Prostate gland (tissue), 2 donors: Measurements from ENCODE around the gene OR13C8.

ENCODE experiments used
- POLR2A ChIP-seq: fragments of 450-650 bp; IDR thresholded peaks from one replicate; pipeline ENCODE4 v1.6.1; 2016; ENCODE audit warnings: antibody characterized with exemption, mild to moderate bottlenecking
- POLR2AphosphoS5 ChIP-seq: sonication (generic); formaldehyde crosslinking; IDR thresholded peaks from one replicate; pipeline ENCODE4 v1.6.1; 2017; ENCODE audit warnings: antibody characterized with exemption
- TF ChIP-seq, protein P1 (sequence below), 4 experiments: fragments of 200-600 bp in 2 of 4; fragments of 450-650 bp in 2 of 4; sonication (generic) in 2 of 4; IDR thresholded peaks; 1 replicate in 3 of 4; 2 replicates in 1 of 4; pipeline ENCODE4 v1.5.1; 2016 to 2019; ENCODE audit warnings: antibody characterized with exemption in 4 of 4, mild to moderate bottlenecking in 2 of 4, moderate library complexity in 2 of 4

DNA sequence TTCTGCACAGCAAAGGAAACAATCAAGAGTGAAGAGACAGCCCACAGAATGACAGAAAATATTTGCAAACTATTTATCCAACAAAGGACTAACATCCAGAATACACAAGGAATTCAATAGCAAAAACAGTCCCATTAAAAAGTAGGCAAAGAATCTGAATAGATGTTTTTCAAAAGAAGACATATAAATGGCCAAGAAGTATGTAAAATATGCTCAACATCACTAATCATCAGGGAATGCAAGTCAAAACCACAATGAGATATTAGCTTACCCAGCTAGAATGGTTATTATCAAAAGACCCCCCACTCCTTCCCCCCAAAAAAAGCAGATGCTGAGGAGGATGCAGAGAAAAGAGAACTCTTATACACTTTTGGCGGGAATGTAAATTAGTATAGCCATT, 13.4 kb upstream of the OR13C8 start:
- TF ChIP-seq, protein P1, sequence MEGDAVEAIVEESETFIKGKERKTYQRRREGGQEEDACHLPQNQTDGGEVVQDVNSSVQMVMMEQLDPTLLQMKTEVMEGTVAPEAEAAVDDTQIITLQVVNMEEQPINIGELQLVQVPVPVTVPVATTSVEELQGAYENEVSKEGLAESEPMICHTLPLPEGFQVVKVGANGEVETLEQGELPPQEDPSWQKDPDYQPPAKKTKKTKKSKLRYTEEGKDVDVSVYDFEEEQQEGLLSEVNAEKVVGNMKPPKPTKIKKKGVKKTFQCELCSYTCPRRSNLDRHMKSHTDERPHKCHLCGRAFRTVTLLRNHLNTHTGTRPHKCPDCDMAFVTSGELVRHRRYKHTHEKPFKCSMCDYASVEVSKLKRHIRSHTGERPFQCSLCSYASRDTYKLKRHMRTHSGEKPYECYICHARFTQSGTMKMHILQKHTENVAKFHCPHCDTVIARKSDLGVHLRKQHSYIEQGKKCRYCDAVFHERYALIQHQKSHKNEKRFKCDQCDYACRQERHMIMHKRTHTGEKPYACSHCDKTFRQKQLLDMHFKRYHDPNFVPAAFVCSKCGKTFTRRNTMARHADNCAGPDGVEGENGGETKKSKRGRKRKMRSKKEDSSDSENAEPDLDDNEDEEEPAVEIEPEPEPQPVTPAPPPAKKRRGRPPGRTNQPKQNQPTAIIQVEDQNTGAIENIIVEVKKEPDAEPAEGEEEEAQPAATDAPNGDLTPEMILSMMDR (IDR thresholded peaks at IDR 0.05), result no peak
- TF ChIP-seq POLR2A, result no peak
- no peak for TF ChIP-seq POLR2AphosphoS5
